CD4-positive, alpha-beta T cell treated with Interleukin-4 for 4 hours (primary cell): Measurements from ENCODE around the gene ELOVL2.
"Not testable (repeated sequence)": the region's sequence is repeated elsewhere in the genome, so short reads cannot be mapped to it uniquely, and the experiment has no call there.

ENCODE experiments used
- DNase-seq: peaks from one replicate; pipeline ENCODE4 v3.0.0-alpha.2; 2020

Gene ELOVL2

GRCh38 chr6:11018225-11018624 is 25.9 kb downstream of the ELOVL2 start:
- DNase-seq, result no peak

GRCh38 chr6:11017090-11017489 is 27.0 kb downstream of the ELOVL2 start:
- DNase-seq, result no peak

DNA sequence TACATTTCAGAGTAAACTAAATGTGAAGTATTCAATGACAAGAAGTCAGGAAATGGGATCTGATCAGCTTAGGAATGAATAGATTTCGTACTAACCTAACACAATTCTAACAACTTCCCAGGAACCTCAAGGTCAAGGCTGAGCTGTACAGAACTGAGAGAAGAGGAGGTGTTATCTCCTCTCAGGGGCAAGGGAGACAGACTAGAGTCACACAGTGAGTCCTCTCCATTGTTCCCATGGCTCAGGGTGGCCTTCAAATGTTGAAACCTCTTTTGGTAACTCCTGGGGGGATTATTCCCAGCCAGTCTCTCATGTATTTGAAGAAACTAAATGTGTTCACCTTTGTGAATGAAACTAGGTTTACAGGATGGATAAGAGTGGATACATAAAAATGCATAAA is 27.7 kb downstream of the ELOVL2 start:
- no peak for DNase-seq

DNA sequence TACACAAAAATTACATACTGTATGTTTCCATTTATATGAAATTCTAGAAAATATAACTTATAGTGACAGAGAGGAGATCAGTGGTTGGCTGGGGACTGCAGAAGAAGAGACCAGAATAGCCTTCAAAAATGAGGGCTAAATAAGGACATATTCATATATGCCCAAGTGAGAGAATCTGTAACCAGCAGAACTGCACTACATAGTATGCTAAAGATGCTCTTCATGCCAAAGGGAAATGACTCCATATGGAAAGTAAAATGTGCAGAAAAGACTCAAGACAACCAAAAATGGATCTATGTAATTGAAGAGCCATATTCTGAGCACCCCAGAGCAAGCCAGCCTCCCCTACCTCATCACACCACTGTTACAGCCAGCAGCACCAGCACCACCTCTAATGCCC is 29.0 kb downstream of the ELOVL2 start:
- DNase-seq, result no peak

GRCh38 chr6:11013721-11014070 is 30.4 kb downstream of the ELOVL2 start:
- DNase-seq, result no peak

- no peak for DNase-seq
Measured at GRCh38 chr6:11012976-11013720, 31.0 kb downstream of the ELOVL2 start.

DNA sequence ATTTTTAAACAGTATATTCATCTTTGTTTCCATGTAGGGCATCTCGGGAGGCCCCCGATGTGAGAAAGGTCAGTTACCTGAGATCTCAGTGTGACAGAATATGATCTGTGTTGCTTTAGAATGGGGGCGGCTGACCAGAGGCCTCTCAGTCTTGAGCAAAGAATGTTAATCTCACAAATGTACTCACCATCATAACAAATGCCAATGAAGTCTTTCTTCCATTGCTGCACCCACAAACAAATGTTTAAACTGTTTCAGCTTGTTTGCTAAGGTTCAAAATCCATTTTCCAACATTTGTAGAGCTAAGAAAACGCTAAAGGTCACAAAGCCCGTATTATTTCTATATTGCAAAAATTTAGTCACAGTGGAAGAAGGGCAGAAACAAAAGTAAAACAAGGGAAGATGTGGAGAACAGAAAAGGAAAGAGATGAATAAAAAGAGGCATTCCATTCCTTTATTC is 31.8 kb downstream of the ELOVL2 start:
- DNase-seq, result no peak

- no peak for DNase-seq
Measured at GRCh38 chr6:11011787-11012234, 32.3 kb downstream of the ELOVL2 start.

- DNase-seq, result no peak
Measured at GRCh38 chr6:11009353-11009752, 34.8 kb downstream of the ELOVL2 start.

GRCh38 chr6:11008821-11009220 is 35.3 kb downstream of the ELOVL2 start:
- DNase-seq, result no peak

DNA sequence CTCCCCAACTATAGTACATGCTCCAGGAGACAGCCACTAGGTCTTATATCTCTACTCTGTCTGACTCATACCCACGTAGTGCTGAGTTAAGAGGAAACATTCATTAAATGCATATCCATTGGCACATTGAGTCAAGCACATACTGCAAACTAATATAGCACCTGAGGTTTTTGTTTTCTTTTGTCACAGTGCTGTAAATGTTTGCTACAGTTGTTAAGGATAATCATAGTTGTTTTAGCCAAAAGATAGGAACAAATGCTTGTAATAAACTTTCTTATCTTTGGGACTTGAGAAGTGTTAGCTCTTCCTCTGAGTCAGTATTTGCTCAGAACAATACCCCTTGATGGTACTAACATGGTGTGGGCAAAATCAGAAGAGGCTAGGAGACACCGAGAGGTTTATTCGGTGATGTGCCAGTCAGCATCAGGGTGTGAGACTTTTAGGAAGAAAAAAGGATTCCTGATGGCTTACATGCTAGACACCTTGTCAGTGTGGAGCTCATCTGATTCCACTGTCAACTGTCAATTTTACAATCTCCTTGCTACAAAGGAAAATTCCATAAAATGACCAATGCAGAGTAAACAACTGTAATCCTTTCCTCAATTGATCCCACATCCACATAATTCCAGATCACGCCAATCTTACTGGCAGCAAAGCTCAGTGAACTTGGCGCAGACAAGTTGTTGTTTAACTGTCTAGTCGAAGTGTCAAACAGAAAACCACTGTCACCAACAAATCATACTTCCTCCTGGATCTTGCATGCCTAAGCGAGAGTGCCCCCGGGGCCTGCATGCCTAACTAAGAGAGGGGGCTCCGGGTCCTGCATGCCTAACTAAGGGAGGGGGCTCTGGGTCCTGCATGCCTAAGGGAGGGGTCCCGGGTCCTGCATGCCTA is 36.1 kb downstream of the ELOVL2 start:
- no peak for DNase-seq

DNA sequence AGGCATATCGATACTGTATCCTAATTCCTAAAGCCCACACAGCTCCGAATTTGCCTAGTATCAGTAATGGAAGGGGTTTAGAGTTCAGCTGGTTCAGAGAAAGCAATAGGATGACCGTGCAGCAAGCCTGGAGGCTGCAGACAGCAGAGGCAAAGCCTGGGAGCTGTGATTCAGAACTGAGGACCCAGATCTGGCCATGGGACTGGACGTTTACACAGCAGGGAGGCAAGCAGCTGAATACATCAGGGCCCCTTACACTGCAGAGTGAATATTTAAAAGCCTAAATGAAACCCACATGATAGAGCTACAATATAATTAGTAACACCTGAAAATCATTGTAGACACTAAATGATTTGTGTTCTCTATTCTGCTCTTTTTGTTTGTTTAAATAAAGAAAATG is 38.0 kb downstream of the ELOVL2 start:
- DNase-seq, result no peak

DNA sequence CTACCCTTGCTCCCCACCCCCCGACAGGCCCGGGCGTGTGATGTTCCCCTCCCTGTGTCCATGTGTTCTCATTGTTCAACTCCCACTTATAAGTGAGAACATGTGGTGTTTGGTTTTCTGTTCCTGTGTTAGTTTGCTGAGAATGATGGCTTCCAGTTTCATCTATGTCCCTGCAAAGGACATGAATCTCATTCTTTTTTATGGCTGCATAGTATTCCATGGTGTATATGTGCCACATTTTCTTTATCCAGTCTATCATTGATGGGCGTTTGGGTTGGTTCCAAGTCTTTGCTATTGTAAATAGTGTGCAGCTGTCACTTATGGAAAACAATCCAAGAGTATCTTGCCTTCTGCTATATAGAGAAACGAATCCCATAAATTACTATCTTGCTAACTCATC is 40.8 kb downstream of the ELOVL2 start:
- DNase-seq, result not testable (repeated sequence)

DNA sequence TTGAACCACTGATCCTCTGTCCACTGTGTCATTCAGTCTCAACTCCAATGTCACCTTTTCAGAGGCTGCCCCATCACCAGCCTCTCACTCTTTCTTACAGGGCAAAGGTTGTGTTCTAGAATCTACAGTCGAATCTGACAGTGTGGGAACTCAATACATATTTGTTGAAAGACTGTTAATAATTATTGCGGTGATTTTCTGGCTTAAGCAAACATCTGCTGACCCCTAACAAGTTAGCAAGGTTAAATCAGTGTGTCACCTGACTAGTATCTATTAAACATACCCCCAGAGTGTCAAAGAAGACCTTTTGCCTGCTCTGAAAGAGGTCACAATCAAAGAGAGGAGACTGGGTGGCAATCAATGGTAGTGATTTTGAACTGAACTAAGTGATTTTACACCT is 41.9 kb downstream of the ELOVL2 start:
- no peak for DNase-seq

GRCh38 chr6:10999994-11000393 is 44.1 kb downstream of the ELOVL2 start:
- no peak for DNase-seq

DNA sequence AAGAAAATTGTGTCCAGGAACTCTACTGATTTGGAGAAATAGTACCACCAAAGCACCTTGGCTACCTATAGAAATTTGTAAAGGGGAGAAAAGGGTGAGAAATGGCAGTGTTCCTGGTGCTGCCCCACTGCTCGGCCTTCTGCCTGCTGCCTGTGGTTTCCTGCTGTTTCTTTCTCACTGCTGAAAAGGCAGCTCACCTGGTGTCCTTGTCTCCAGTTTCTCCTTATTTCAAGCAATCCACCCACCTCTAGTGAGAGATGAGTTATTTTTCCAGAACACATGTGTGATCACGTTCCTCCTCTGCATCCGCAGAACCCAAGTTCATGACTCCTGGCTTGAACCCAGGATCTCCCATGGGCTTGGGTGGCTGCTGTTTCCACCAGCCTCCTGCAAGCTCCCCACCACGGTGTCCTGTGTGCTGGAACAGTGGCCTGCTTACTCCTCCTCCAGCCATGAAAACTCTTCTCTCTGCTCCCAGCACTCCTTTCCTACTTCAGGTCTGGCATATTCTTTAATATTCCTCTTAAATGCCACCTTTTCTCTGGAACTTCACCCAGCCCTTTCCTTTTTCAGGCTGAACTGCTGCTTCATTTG is 48.9 kb downstream of the ELOVL2 start:
- DNase-seq, result no peak

DNA sequence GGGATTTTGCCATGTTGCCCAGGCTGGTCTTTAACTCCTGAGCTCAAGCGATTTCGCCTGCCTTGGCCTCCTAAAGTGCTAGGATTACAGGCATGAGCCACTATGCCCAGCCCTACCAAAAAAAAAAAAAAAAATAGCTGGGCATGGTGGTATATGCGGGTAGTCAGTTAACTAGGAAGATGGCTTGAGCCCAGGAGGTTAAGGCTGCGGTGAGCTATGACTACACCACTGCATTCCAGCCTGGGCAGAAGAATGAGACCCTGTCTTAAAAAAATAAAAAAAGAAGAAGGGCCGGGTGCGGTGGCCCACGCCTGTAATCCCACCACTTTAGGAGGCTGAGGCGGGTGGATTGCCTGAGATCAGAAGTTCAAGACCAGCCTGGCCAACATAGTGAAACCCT is 50.2 kb downstream of the ELOVL2 start:
- DNase-seq, result no peak

DNA sequence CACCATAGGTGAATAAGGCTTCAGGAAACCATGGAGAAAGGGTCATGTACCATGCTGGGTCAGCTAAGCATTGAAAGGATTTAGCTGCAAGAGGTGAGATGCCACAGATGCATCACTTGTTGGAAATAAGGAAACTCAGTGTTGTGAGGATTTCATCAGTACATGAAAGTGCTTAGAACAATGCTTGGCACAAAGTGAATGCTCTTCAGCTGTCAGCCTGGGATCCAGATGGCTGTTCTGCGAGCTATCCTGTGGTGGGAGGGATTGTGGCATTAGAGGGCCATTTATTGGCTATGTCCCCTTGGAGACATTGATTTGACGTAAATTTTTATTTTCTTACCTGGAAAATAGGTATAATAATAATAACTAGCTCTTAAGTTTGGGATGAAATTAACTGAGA is 53.0 kb downstream of the ELOVL2 start:
- DNase-seq, result no peak

GRCh38 chr6:10989587-10989986 is 54.5 kb downstream of the ELOVL2 start:
- no peak for DNase-seq

- DNase-seq, result not testable (repeated sequence)
Measured at GRCh38 chr6:10984959-10985358, 59.1 kb downstream of the ELOVL2 start.

DNA sequence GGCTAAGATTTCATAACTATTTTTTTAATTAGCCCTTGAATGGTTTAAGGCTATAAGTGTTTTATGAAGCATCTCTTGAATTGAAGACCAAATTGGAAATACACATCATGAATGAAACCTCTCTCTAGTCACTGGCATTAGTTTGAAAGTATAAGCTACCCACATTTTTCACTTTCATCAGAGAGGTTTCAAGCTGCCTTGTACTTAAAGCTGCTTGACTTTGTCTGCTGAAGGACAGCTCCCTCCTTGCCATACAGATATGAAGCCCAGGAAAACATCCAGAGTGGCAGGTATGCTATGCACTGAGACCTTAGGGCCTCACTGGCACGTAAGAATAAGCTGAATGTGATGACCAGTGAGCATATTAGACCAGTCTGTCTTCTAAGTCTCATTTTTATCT is 62.7 kb downstream of the ELOVL2 start:
- no peak for DNase-seq

GRCh38 chr6:10979603-10980002 is 64.5 kb downstream of the ELOVL2 start:
- no peak for DNase-seq

DNA sequence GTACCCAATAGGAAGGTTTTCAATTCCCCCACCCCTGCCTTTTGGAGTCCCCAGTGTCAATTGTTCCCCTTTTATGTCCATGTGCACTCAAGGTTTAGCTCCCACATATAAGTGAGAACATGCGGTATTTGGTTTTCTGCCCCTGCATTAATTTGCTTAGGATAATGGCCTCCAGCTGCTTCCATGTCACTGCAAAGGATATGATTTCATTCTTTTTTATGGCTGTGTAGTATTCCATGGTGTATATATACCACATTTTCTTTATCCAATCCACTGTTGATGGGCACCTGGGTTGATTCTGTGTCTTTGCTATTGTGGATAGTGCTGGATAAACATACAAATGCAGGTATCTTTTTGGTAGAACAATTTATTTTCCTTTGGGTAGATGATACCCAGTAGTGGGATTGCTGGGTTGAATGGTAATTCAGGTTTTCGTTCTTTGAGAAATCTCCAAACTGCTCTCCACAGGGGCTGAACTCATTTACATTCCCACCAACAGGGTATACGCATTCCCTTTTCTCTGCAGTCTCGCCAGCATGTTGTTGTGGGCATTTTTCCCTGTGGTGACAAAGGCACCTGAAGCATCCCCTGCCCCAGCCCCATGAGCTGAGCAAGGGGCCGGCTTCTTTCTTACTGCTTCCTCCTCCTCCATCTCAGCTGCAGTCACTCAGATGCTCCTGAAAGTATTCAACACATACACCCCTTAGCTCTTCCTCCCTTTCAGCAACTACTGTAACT is 66.7 kb downstream of the ELOVL2 start:
- DNase-seq, result no peak
